Measurements from ENCODE around the gene RGL4. TPM values are rescaled to one million over a fixed set of nuclear protein-coding genes. Genes with fewer than 3 reads are reported as not detected.

The RGL4 gene
- total RNA-seq, 4 donors from 2014 or later: not detected

- Histone ChIP-seq H3K4me1 (no peaks in the 10 kb centered on the region), H3K27me3 (no peaks in the 10 kb centered on the region), H3K27ac (no peak overlapping the region), H3K9me3 (no peaks in the 10 kb centered on the region), H3K36me3 (peaks cover 0 to 26% (median 0%) of the 10 kb centered on the region in 3 donors), H3K4me3 (no peak overlapping the region)
- DNase-seq: peak in 1 of 3 donors; percentile 48
- TF ChIP-seq CTCF (IDR thresholded peaks at IDR 0.05) (no peak), POLR2A (IDR thresholded peaks at IDR 0.05) (no peak)
These were observed 2.7 kb upstream of the RGL4 start for GRCh38 chr22:23688121-23688520.

DNA sequence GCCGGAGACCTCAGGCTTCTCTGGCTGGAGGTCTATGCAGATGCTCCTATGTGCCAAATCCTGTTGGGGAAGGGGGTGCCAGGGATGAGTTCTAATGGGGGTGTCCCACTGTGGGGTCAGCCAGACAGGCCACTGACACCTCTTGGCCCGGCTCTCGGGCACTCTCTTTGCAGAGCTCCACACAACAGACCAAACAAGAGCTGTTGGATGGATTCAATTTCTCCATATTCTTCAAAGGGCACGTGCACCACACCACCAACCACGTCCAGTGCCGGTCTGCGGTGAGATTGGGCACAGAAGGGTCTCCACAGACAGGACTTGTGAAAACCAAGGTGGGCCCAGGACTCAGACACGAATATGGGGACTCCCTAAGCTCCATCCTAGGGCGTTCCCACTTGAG lies 2.2 kb upstream of the RGL4 start:
- Histone ChIP-seq H3K4me3 (no peak overlapping the region), H3K9me3 (no peaks in the 10 kb centered on the region), H3K36me3 (peaks cover 0 to 26% (median 0%) of the 10 kb centered on the region in 3 donors), H3K27ac (no peak overlapping the region), H3K4me1 (no peaks in the 10 kb centered on the region), H3K27me3 (no peaks in the 10 kb centered on the region)
- TF ChIP-seq CTCF (IDR thresholded peaks at IDR 0.05): no peak
- no peak for TF ChIP-seq POLR2A (IDR thresholded peaks at IDR 0.05)
- DNase-seq: peak in 1 of 3 donors; percentile 42

- DNase-seq: no peak
- Histone ChIP-seq H3K4me3 (no peak overlapping the region), H3K36me3 (peaks cover 0 to 30% (median 0%) of the 10 kb centered on the region in 3 donors), H3K27me3 (no peaks in the 10 kb centered on the region), H3K4me1 (no peaks in the 10 kb centered on the region), H3K27ac (no peak overlapping the region), H3K9me3 (no peaks in the 10 kb centered on the region)
- TF ChIP-seq POLR2A (IDR thresholded peaks at IDR 0.05) (no peak), CTCF (IDR thresholded peaks at IDR 0.05) (no peak)
These were observed 1.4 kb upstream of the RGL4 start for GRCh38 chr22:23689414-23689813.

GRCh38 chr22:23691748-23692423 lies 1.1 kb downstream of the RGL4 start:
- H3K4me3 ChIP-seq: no peak overlapping the region
- DNase-seq: peak in 2 of 3 donors; percentile 24 to 40
- H3K36me3 ChIP-seq: peaks cover 0 to 36% (median 0%) of the 10 kb centered on the region in 3 donors
- H3K27ac ChIP-seq: no peak overlapping the region
- peaks cover 0 to 15% (median 7%) of the 10 kb centered on the region in 4 donors for H3K4me1 ChIP-seq
- no peaks in the 10 kb centered on the region for H3K9me3 ChIP-seq
- TF ChIP-seq POLR2A (IDR thresholded peaks at IDR 0.05) (no peak), CTCF (IDR thresholded peaks at IDR 0.05) (no peak)
- H3K27me3 ChIP-seq: no peaks in the 10 kb centered on the region

GRCh38 chr22:23692598-23693291 lies 1.9 kb downstream of the RGL4 start:
- peaks cover 0 to 17% (median 7%) of the 10 kb centered on the region in 4 donors for H3K4me1 ChIP-seq
- no peak overlapping the region for H3K4me3 ChIP-seq
- no peak overlapping the region for H3K27ac ChIP-seq
- DNase-seq: peak in 1 of 3 donors; percentile 23
- TF ChIP-seq POLR2A (IDR thresholded peaks at IDR 0.05): no peak
- no peak for TF ChIP-seq CTCF (IDR thresholded peaks at IDR 0.05)
- H3K36me3 ChIP-seq: peaks cover 0 to 36% (median 0%) of the 10 kb centered on the region in 3 donors
- no peaks in the 10 kb centered on the region for H3K27me3 ChIP-seq
- H3K9me3 ChIP-seq: no peaks in the 10 kb centered on the region
